PFSK-1 (cell line): Measurements from ENCODE around the gene UFM1.

Experiments
- FOXP2 ChIP-seq: optimal IDR thresholded peaks from 2 replicates; pipeline ENCODE3; 2011; ENCODE audit warnings: borderline replicate concordance, control low read depth, inconsistent platforms; ENCODE audit not compliant: insufficient read depth; ENCODE audit errors: extremely low read length, extremely low read depth
- POLR2AphosphoS5 ChIP-seq: IDR thresholded peaks from 2 replicates; pipeline ENCODE4 v1.6.1; 2012; ENCODE audit warnings: low read depth, mild to moderate bottlenecking, control low read depth, low read length, moderate library complexity
- REST ChIP-seq, 2 experiments: IDR thresholded peaks; 2 replicates each; pipeline versions ENCODE4 v1.6.1 to v1.8.0; 2011 to 2012; ENCODE audit warnings: low read depth in 2 of 2, low read length in 2 of 2, control low read depth in 1 of 2, inconsistent platforms in 1 of 2, mild to moderate bottlenecking in 1 of 2, moderate library complexity in 1 of 2; ENCODE audit not compliant: insufficient read depth in 1 of 2
- SIN3A ChIP-seq: IDR thresholded peaks from 2 replicates; pipeline ENCODE4 v1.6.1; 2012; ENCODE audit warnings: mild to moderate bottlenecking, low read length, moderate library complexity, borderline replicate concordance; ENCODE audit not compliant: insufficient read depth
- TAF1 ChIP-seq: IDR thresholded peaks from 2 replicates; pipeline ENCODE4 v1.6.1; 2012; ENCODE audit warnings: low read length, control low read depth, borderline replicate concordance; ENCODE audit not compliant: insufficient read depth

The UFM1 gene

GRCh38 chr13:38309397-38309796 lies 40.3 kb upstream of the UFM1 start:
- TF ChIP-seq REST (IDR thresholded peaks at IDR 0.05; ENCODE audit: insufficient read depth in 1 of 2, low read depth in 2 of 2, low read length in 2 of 2) (no peak), SIN3A (no peak), POLR2AphosphoS5 (no peak), TAF1 (no peak), FOXP2 (no peak)

GRCh38 chr13:38316129-38316528 lies 33.5 kb upstream of the UFM1 start:
- TF ChIP-seq REST (IDR thresholded peaks at IDR 0.05; ENCODE audit: insufficient read depth in 1 of 2, low read depth in 2 of 2, low read length in 2 of 2): no peak

GRCh38 chr13:38321654-38322053 lies 28.0 kb upstream of the UFM1 start:
- TF ChIP-seq SIN3A (no peak), TAF1 (no peak), FOXP2 (no peak), REST (IDR thresholded peaks at IDR 0.05; ENCODE audit: insufficient read depth in 1 of 2, low read depth in 2 of 2, low read length in 2 of 2) (no peak), POLR2AphosphoS5 (no peak)

GRCh38 chr13:38325426-38325825 lies 24.2 kb upstream of the UFM1 start:
- TF ChIP-seq REST (IDR thresholded peaks at IDR 0.05; ENCODE audit: insufficient read depth in 1 of 2, low read depth in 2 of 2, low read length in 2 of 2): no peak
- TF ChIP-seq SIN3A: no peak
- no peak for TF ChIP-seq TAF1
- no peak for TF ChIP-seq POLR2AphosphoS5

GRCh38 chr13:38328699-38329098 lies 21.0 kb upstream of the UFM1 start:
- TF ChIP-seq SIN3A (no peak), TAF1 (no peak), POLR2AphosphoS5 (no peak), REST (IDR thresholded peaks at IDR 0.05; ENCODE audit: insufficient read depth in 1 of 2, low read depth in 2 of 2, low read length in 2 of 2) (no peak)
